Loucy (cell line): ENCODE measurements around the gene MCC.

Experiments
- EZH2phosphoT487 ChIP-seq: fragments of 200-600 bp; IDR thresholded peaks from 2 replicates; pipeline ENCODE4 v1.6.1; 2018; ENCODE audit warnings: antibody characterized with exemption, mild to moderate bottlenecking, moderate library complexity, borderline replicate concordance
- TF ChIP-seq, protein P1 (sequence below): fragments of 200-600 bp; sonication (generic); conservative IDR thresholded peaks from 2 replicates; pipeline ENCODE4 v1.5.1; 2014; ENCODE audit warnings: mild to moderate bottlenecking, antibody characterized with exemption, low read length

DNA sequence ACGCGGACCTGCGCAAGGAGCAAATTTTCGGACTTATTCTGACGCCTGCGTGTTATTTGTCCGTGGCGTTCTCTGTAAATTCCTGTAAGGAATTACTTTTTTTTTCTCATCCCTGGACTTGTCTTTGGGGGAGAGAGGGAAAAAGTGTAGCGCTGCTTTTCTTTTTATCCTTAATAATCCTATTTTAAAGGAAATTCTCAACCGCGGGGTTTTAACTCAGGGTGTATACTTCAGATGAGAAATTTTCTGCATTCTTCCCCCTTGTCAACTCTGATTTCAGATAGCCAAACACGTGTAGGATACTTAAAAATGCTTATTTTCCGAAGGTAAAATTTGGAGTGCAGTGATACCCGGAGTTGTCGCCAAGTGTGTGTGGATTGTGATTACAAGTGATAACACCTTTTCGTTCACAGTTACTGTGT, 510.8 kb downstream of the MCC start:
- TF ChIP-seq, protein P1, sequence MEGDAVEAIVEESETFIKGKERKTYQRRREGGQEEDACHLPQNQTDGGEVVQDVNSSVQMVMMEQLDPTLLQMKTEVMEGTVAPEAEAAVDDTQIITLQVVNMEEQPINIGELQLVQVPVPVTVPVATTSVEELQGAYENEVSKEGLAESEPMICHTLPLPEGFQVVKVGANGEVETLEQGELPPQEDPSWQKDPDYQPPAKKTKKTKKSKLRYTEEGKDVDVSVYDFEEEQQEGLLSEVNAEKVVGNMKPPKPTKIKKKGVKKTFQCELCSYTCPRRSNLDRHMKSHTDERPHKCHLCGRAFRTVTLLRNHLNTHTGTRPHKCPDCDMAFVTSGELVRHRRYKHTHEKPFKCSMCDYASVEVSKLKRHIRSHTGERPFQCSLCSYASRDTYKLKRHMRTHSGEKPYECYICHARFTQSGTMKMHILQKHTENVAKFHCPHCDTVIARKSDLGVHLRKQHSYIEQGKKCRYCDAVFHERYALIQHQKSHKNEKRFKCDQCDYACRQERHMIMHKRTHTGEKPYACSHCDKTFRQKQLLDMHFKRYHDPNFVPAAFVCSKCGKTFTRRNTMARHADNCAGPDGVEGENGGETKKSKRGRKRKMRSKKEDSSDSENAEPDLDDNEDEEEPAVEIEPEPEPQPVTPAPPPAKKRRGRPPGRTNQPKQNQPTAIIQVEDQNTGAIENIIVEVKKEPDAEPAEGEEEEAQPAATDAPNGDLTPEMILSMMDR = no peak
- no peak for TF ChIP-seq EZH2phosphoT487
